ENCODE results near the gene JARID2. TPM values are rescaled to one million over a fixed set of nuclear protein-coding genes. Genes with fewer than 3 reads are reported as not detected.

The JARID2 gene
- total and polyA plus RNA-seq, 2 of the 13 experiments (the other 11 are each of a cell fraction or from before 2014, with no cell fraction given): 7.5 to 10.3 TPM

DNA sequence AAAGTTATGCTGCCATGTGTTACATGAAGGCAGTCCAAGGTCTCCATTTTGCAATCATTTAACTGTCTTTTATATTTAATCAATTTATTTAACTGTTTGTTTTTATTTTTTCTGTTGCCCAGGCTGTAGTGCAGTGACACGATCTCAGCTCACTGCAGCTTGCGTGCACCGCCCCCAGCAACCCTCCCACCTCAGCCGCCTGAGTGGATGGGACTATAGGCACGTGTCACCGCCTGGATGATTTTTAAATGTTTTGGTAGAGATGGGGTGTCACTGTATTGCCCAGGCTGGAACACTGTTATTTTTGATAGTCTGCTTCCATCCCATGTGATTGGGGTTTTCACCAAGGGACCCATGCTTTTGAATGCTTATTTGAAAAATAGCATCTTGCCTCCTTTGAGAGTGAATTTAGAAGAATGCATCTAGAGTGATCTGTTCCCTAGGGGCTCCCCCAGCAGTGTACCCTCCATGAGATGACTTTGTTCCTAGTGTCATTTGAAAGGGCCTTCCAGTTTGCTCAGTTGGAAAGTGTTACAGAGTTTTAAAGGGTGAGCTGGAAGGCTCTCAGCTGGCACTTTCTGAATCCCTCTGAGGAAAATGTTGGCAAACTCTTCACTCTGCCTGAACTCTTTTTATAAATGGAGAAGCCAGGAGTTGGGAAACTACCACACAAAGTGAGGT is 143.4 kb downstream of the JARID2 start:
- Histone ChIP-seq H3K27me3 (ENCODE audit: control insufficient read depth in 1 of 2, insufficient read depth in 2 of 2, low read length in 2 of 2) (no peaks in the 10 kb centered on the region), H2AFZ (ENCODE audit: low read length) (no peak overlapping the region), H3K9me3 (ENCODE audit: low read length) (no peaks in the 10 kb centered on the region), H3K4me1 (ENCODE audit: insufficient read depth, low read length) (no peaks in the 10 kb centered on the region), H4K20me1 (ENCODE audit: insufficient read depth, low read length) (peaks cover 10% of the 10 kb centered on the region), H3K9ac (ENCODE audit: insufficient read depth, low read depth, low read length) (no peak overlapping the region), H3K4me3 (replicated peaks in 1 of 3; ENCODE audit: insufficient read depth in 1 of 3, low read depth in 2 of 3, low read length in 3 of 3) (no peak overlapping the region), H3K27ac (ENCODE audit: extremely low read length, insufficient read depth, low read length) (no peak overlapping the region), H3K4me2 (ENCODE audit: low read depth, low read length) (no peak overlapping the region), H3K36me3 (replicated peaks in 1 of 2; ENCODE audit: control insufficient read depth in 1 of 2, insufficient read depth in 2 of 2, low read length in 2 of 2) (no peaks in the 10 kb centered on the region), H3K79me2 (ENCODE audit: insufficient read depth, low read length) (peaks cover 31% of the 10 kb centered on the region)
- no peak for TF ChIP-seq TBX3 (IDR thresholded peaks at IDR 0.05; ENCODE audit: borderline replicate concordance)
- TF ChIP-seq DPF2 (CRISPR knock-in tag; IDR thresholded peaks at IDR 0.05; ENCODE audit: borderline replicate concordance, low read depth): no peak
- no peak for TF ChIP-seq ZNF703 (CRISPR knock-in tag; IDR thresholded peaks at IDR 0.05; ENCODE audit: borderline replicate concordance)
- no peak for TF ChIP-seq ZSCAN21 (CRISPR knock-in tag; IDR thresholded peaks at IDR 0.05; ENCODE audit: borderline replicate concordance)
- no peak for TF ChIP-seq RBFOX2 (IDR thresholded peaks at IDR 0.05; ENCODE audit: low read depth, low read length)
- TF ChIP-seq, protein P1, sequence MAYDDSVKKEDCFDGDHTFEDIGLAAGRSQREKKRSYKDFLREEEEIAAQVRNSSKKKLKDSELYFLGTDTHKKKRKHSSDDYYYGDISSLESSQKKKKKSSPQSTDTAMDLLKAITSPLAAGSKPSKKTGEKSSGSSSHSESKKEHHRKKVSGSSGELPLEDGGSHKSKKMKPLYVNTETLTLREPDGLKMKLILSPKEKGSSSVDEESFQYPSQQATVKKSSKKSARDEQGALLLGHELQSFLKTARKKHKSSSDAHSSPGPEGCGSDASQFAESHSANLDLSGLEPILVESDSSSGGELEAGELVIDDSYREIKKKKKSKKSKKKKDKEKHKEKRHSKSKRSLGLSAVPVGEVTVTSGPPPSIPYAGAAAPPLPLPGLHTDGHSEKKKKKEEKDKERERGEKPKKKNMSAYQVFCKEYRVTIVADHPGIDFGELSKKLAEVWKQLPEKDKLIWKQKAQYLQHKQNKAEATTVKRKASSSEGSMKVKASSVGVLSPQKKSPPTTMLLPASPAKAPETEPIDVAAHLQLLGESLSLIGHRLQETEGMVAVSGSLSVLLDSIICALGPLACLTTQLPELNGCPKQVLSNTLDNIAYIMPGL (CRISPR knock-in tag; IDR thresholded peaks at IDR 0.05; ENCODE audit: borderline replicate concordance in 1 of 2, low read depth in 1 of 2): no peak
- no peak for TF ChIP-seq REPIN1 (CRISPR knock-in tag; IDR thresholded peaks at IDR 0.05; ENCODE audit: borderline replicate concordance, low read depth)
- TF ChIP-seq SRSF4 (IDR thresholded peaks at IDR 0.05; ENCODE audit: low read depth, low read length, poor library complexity, severe bottlenecking): no peak
- no peak for TF ChIP-seq BORCS8-MEF2B (CRISPR knock-in tag; IDR thresholded peaks at IDR 0.05)
- DNase-seq (ENCODE audit: low spot score): no peak
- ChIA-PET CTCF (ENCODE audit: low intra/inter-chr PET ratio, low total read pairs) (interaction anchor here (1.4 to 1.8 kb wide), 2 partner anchors 52 to 135 kb away, joined by 5 to 6 read pairs; no protein-coding TSS in a partner anchor), POLR2A (no interaction called here)
- FAIRE-seq: no peak
- ATAC-seq: no peak
- in situ Hi-C loops (cut with HindIII; ENCODE audit: extremely low pct_ligation_motif_present, low pct_unique_long_range_greater_than_20kb) (loop anchor here (10.0 kb wide), 1 partner anchor 1174 kb away; no protein-coding TSS in a partner anchor), intact Hi-C loops (cut with micrococcal nuclease; ENCODE audit: unreplicated experiment) (no loop called here)
- 95% methylated on average over 6 of the region's 6 CpGs for WGBS (ENCODE audit: low lambda C conversion rate)
- no TSS peak for BruUV-seq (replicated peaks)

Data from HepG2 (cell line).